Fibroblast of lung (primary cell): ENCODE data around the gene MAJIN.

Source experiments
- EZH2 ChIP-seq: IDR thresholded peaks from 2 replicates; pipeline ENCODE4 v1.5.1; 2012; ENCODE audit warnings: low read length, control low read depth, mild to moderate bottlenecking; ENCODE audit errors: missing control alignments
- TF ChIP-seq, protein P1 (sequence below), 2 donors: IDR thresholded peaks in 1 of 2; conservative IDR thresholded peaks in 1 of 2; 1 replicate in 1 of 2; 2 replicates in 1 of 2; pipeline ENCODE4 v1.5.1; 2011 to 2012; ENCODE audit warnings: low read length in 2 of 2, control low read depth in 1 of 2, inconsistent platforms in 1 of 2, low read depth in 1 of 2, mild to moderate bottlenecking in 1 of 2

DNA sequence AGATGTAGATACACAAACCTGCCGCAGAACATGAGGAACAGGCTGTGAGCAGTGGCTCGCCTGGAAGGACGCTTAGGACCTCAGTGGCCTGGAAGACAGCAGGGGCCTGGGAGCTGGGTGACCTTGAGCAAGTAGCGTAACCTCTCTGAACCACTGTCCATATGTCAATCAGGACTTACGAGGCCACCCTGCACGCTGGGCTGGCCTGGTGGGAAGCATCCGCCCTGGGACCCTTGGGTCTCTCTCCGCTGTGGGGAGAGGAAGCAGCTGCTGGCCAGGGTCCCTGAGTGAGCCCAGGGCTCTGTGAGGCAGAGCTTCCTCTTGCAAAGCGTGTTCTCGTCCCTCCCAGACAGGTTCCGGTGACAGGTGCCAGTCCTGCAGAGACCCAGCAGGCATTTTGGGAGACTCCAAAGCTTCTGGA, 79.5 kb downstream of the MAJIN start:
- TF ChIP-seq, protein P1, sequence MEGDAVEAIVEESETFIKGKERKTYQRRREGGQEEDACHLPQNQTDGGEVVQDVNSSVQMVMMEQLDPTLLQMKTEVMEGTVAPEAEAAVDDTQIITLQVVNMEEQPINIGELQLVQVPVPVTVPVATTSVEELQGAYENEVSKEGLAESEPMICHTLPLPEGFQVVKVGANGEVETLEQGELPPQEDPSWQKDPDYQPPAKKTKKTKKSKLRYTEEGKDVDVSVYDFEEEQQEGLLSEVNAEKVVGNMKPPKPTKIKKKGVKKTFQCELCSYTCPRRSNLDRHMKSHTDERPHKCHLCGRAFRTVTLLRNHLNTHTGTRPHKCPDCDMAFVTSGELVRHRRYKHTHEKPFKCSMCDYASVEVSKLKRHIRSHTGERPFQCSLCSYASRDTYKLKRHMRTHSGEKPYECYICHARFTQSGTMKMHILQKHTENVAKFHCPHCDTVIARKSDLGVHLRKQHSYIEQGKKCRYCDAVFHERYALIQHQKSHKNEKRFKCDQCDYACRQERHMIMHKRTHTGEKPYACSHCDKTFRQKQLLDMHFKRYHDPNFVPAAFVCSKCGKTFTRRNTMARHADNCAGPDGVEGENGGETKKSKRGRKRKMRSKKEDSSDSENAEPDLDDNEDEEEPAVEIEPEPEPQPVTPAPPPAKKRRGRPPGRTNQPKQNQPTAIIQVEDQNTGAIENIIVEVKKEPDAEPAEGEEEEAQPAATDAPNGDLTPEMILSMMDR (conservative IDR thresholded peaks at IDR 0.05 in 1 of 2, IDR thresholded peaks at IDR 0.05 in 1 of 2; ENCODE audit: low read depth in 1 of 2, low read length in 2 of 2), result no peak
- TF ChIP-seq EZH2, result no peak
